ENCODE results near the gene SMG6. TPM values are rescaled to one million over a fixed set of nuclear protein-coding genes. Genes with fewer than 3 reads are reported as not detected.

The SMG6 gene
- total RNA-seq, 1 experiment from 2014 or later: 28.6 TPM

DNA sequence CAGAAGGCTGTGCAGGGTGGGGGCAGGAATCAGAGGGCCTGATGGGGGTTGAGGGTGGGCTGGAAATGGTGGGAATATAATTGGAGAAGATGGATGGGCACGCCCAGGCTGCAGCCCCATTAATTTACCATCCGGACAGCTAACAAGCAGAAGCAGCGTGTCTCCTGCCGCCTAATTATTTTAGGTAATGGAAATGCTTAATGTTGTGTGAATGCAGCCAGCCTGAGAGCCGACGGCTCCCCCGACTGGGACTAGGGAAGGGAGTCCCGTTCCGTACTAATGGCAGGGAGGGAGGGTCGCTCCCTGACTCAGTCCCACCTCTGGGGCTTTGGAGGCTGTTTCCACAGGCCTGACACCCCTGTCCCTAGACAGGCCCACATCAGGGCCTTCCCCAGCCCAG is 266.4 kb downstream of the SMG6 start:
- Histone ChIP-seq H3K4ac (ENCODE audit: low read depth, low read length) (no peak overlapping the region), H3K56ac (ENCODE audit: insufficient read length, low read depth, low read length) (no peak overlapping the region), H3K79me1 (ENCODE audit: insufficient read depth, low read depth, low read length, poor library complexity, severe bottlenecking) (no peaks in the 10 kb centered on the region), H3T11ph (ENCODE audit: low read length) (no peak overlapping the region), H2AFZ (ENCODE audit: low read length) (no peak overlapping the region), H3K4me2 (ENCODE audit: insufficient read depth, insufficient read length, low read length) (no peak overlapping the region), H3K14ac (ENCODE audit: insufficient read depth, low read length) (no peak overlapping the region), H4K20me1 (ENCODE audit: control insufficient read depth, insufficient read depth, insufficient read length) (no peaks in the 10 kb centered on the region), H3K4me1 (ENCODE audit: insufficient read depth, low read length) (no peaks in the 10 kb centered on the region), H3K79me2 (ENCODE audit: insufficient read depth, low read length) (no peaks in the 10 kb centered on the region), H2BK120ac (ENCODE audit: low read depth, low read length, poor library complexity, severe bottlenecking) (no peak overlapping the region), H3K18ac (ENCODE audit: insufficient read length, low read depth, low read length) (no peak overlapping the region), H4K5ac (ENCODE audit: insufficient read length, low read depth, low read length) (no peak overlapping the region), H2BK15ac (ENCODE audit: low read depth, low read length) (no peak overlapping the region), H2AK5ac (ENCODE audit: insufficient read length, low read length) (no peak overlapping the region), H3K23ac (ENCODE audit: insufficient read length, low read depth, low read length) (no peak overlapping the region), H4K91ac (ENCODE audit: insufficient read length, low read depth, low read length) (no peak overlapping the region), H3K9ac (ENCODE audit: extremely low read depth, insufficient read length, low read length) (no peak overlapping the region), H3K27me3 (ENCODE audit: insufficient read depth, low read length) (no peaks in the 10 kb centered on the region), H3K23me2 (ENCODE audit: insufficient read length, low read depth, low read length, poor library complexity, severe bottlenecking) (peaks cover 6% of the 10 kb centered on the region), H2BK12ac (ENCODE audit: insufficient read length, low read depth, low read length) (no peak overlapping the region), H3K9me3 (ENCODE audit: control insufficient read depth, low read depth, low read length) (no peaks in the 10 kb centered on the region), H2BK20ac (ENCODE audit: low read depth, low read length, poor library complexity, severe bottlenecking) (no peak overlapping the region), H2BK5ac (ENCODE audit: insufficient read length, low read length) (no peak overlapping the region), H3K27ac (ENCODE audit: insufficient read length, low read depth, low read length) (no peak overlapping the region), H4K8ac (replicated peaks; ENCODE audit: insufficient read length, low read depth, low read length) (no peak overlapping the region)
- no peak overlapping the region; a peak in 1 of 7 replicates for H3K27ac Mint-ChIP-seq
- no peaks in the 10 kb centered on the region; a peak in 1 of 5 replicates for H3K9me3 Mint-ChIP-seq
- TF ChIP-seq, protein P1, sequence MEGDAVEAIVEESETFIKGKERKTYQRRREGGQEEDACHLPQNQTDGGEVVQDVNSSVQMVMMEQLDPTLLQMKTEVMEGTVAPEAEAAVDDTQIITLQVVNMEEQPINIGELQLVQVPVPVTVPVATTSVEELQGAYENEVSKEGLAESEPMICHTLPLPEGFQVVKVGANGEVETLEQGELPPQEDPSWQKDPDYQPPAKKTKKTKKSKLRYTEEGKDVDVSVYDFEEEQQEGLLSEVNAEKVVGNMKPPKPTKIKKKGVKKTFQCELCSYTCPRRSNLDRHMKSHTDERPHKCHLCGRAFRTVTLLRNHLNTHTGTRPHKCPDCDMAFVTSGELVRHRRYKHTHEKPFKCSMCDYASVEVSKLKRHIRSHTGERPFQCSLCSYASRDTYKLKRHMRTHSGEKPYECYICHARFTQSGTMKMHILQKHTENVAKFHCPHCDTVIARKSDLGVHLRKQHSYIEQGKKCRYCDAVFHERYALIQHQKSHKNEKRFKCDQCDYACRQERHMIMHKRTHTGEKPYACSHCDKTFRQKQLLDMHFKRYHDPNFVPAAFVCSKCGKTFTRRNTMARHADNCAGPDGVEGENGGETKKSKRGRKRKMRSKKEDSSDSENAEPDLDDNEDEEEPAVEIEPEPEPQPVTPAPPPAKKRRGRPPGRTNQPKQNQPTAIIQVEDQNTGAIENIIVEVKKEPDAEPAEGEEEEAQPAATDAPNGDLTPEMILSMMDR (conservative IDR thresholded peaks at IDR 0.05): no peak
- DNase-seq: no peak
- H3K27me3 Mint-ChIP-seq (ENCODE audit: low read depth): no peaks in the 10 kb centered on the region
- peaks cover 0 to 13% (median 11%) of the 10 kb centered on the region in 3 experiments; a peak in 6 of 7 replicates for H3K36me3 Mint-ChIP-seq (ENCODE audit: insufficient read depth in 1 of 3, low read depth in 3 of 3)
- no peak overlapping the region for H3K4me3 Mint-ChIP-seq
- WGBS (ENCODE audit: extremely low coverage, insufficient read length, low lambda C conversion rate): no CpG with 5 or more reads among the region's 10 CpGs
- peaks cover 2 to 28% of the 10 kb centered on the region in 2 experiments for H3K4me1 Mint-ChIP-seq
